HG03039 (cell line): ENCODE data around the gene TOM1.
"Not testable (repeated sequence)": the region's sequence is repeated elsewhere in the genome, so short reads cannot be mapped to it uniquely, and the experiment has no call there.

Source experiments
- ATAC-seq: cut with Tn5 transposase; IDR thresholded peaks from one replicate; pipeline ENCODE4 v1.9.1; 2021; ENCODE audit warnings: mild to moderate bottlenecking, moderate library complexity; ENCODE audit not compliant: unreplicated experiment

Gene TOM1

GRCh38 chr22:35344956-35345690 lies 45.4 kb downstream of the TOM1 start:
- no peak for ATAC-seq

- ATAC-seq: no peak
Observed at GRCh38 chr22:35345808-35346505, 46.3 kb downstream of the TOM1 start.

- ATAC-seq: no peak
Observed at GRCh38 chr22:35346596-35347220, 47.0 kb downstream of the TOM1 start.

GRCh38 chr22:35347462-35347861 lies 47.8 kb downstream of the TOM1 start:
- no peak for ATAC-seq

- no peak for ATAC-seq
Observed at GRCh38 chr22:35348026-35348590, 48.4 kb downstream of the TOM1 start.

GRCh38 chr22:35348703-35349102 lies 49.0 kb downstream of the TOM1 start:
- no peak for ATAC-seq

- no peak for ATAC-seq
Observed at GRCh38 chr22:35349368-35349703, 49.6 kb downstream of the TOM1 start.

GRCh38 chr22:35349704-35350538 lies 50.2 kb downstream of the TOM1 start:
- no peak for ATAC-seq

GRCh38 chr22:35350539-35351503 lies 51.1 kb downstream of the TOM1 start:
- ATAC-seq: peak; percentile 71

- ATAC-seq: no peak
Observed at GRCh38 chr22:35352214-35353111, 52.8 kb downstream of the TOM1 start.

GRCh38 chr22:35353318-35353717 lies 53.6 kb downstream of the TOM1 start:
- ATAC-seq: no peak

GRCh38 chr22:35354068-35354467 lies 54.4 kb downstream of the TOM1 start:
- ATAC-seq: no peak

GRCh38 chr22:35357883-35358621 lies 58.4 kb downstream of the TOM1 start:
- no peak for ATAC-seq

- no peak for ATAC-seq
Observed at GRCh38 chr22:35359380-35360065, 59.8 kb downstream of the TOM1 start.

- no peak for ATAC-seq
Observed at GRCh38 chr22:35361001-35361558, 61.4 kb downstream of the TOM1 start.

- ATAC-seq: no peak
Observed at GRCh38 chr22:35363566-35364086, 63.9 kb downstream of the TOM1 start.

GRCh38 chr22:35364230-35364629 lies 64.5 kb downstream of the TOM1 start:
- not testable (repeated sequence) for ATAC-seq
